GM23338 (cell line): ENCODE results near the gene DTNBP1. TPM values are rescaled to one million over a fixed set of nuclear protein-coding genes. Genes with fewer than 3 reads are reported as not detected.

Experiments used
- ATAC-seq: fragments of 200-7000 bp; cut with Tn5 transposase; 3 replicates; pipeline ENCODE4 v1.9.1; 2020
- DNase-seq: peaks from one replicate; pipeline ENCODE4 v3.0.0-alpha.2; 2015; ENCODE audit warnings: low spot score
- H2AFZ ChIP-seq: fragments of 200-600 bp; sonication (generic); 2 replicates; pipeline ENCODE4 v1.8.0; 2016; ENCODE audit warnings: antibody characterized with exemption, mild to moderate bottlenecking, moderate library complexity
- H3F3A ChIP-seq: fragments of 200-600 bp; sonication (generic); replicated peaks from 2 replicates; pipeline ENCODE4 v1.8.0; 2017; ENCODE audit warnings: antibody characterized with exemption, mixed run types, low read depth
- H3K27ac ChIP-seq: fragments of 200-600 bp; sonication (generic); 2 replicates; pipeline ENCODE4 v1.6.1; 2016; ENCODE audit warnings: low read depth
- H3K27me3 ChIP-seq: fragments of 200-600 bp; sonication (generic); 2 replicates; pipeline ENCODE4 v1.8.0; 2016; ENCODE audit warnings: mild to moderate bottlenecking, mixed run types, moderate library complexity; ENCODE audit not compliant: insufficient read depth
- H3K36me3 ChIP-seq: fragments of 200-600 bp; sonication (generic); 2 replicates; pipeline ENCODE4 v1.8.0; 2016; ENCODE audit warnings: mild to moderate bottlenecking; ENCODE audit not compliant: insufficient read depth
- H3K4me1 ChIP-seq: fragments of 200-600 bp; sonication (generic); 2 replicates; pipeline ENCODE4 v1.8.0; 2016; ENCODE audit warnings: mild to moderate bottlenecking, moderate library complexity; ENCODE audit not compliant: insufficient read depth
- H3K4me2 ChIP-seq: fragments of 200-600 bp; sonication (generic); 2 replicates; pipeline ENCODE4 v1.7.1; 2017; ENCODE audit warnings: mixed run types
- H3K4me3 ChIP-seq: fragments of 200-600 bp; sonication (generic); 2 replicates; pipeline ENCODE4 v1.6.1; 2016; ENCODE audit warnings: mixed run types
- H3K79me2 ChIP-seq: fragments of 200-600 bp; sonication (generic); replicated peaks from 2 replicates; pipeline ENCODE4 v1.8.0; 2017; ENCODE audit warnings: mild to moderate bottlenecking; ENCODE audit not compliant: insufficient read depth
- H3K9me2 ChIP-seq: fragments of 200-600 bp; sonication (generic); 2 replicates; pipeline ENCODE4 v1.8.0; 2017; ENCODE audit not compliant: insufficient read depth
- H4K20me1 ChIP-seq: fragments of 200-600 bp; sonication (generic); replicated peaks from 2 replicates; pipeline ENCODE4 v1.8.0; 2017; ENCODE audit warnings: mild to moderate bottlenecking; ENCODE audit not compliant: insufficient read depth
- H3K27ac Mint-ChIP-seq: 2 replicates; pipeline ENCODE4 v1.8.0; 2020; ENCODE audit warnings: inconsistent platforms, mild to moderate bottlenecking, moderate library complexity, mixed read lengths
- H3K27me3 Mint-ChIP-seq: 3 replicates; pipeline ENCODE4 v1.8.0; 2022; ENCODE audit warnings: low read depth, mild to moderate bottlenecking, moderate library complexity, mixed read lengths, inconsistent platforms; ENCODE audit not compliant: insufficient read depth, poor library complexity
- H3K36me3 Mint-ChIP-seq: 3 replicates; pipeline ENCODE4 v1.8.0; 2021; ENCODE audit warnings: low read depth, mild to moderate bottlenecking, inconsistent platforms, moderate library complexity, mixed read lengths
- H3K4me1 Mint-ChIP-seq: 3 replicates; pipeline ENCODE4 v1.8.0; 2020; ENCODE audit warnings: mild to moderate bottlenecking, inconsistent platforms, mixed read lengths
- H3K4me3 Mint-ChIP-seq: 3 replicates; pipeline ENCODE4 v1.8.0; 2021; ENCODE audit warnings: moderate library complexity, mild to moderate bottlenecking, inconsistent platforms, mixed read lengths
- H3K9me3 Mint-ChIP-seq: 3 replicates; pipeline ENCODE4 v1.8.0; 2020; ENCODE audit warnings: moderate library complexity, mild to moderate bottlenecking, inconsistent platforms, mixed read lengths
- CREB1 ChIP-seq: fragments of 250-450 bp; sonication (Bioruptor Pico); IDR thresholded peaks from 2 replicates; pipeline ENCODE4 v1.5.0; 2020; ENCODE audit warnings: low read depth, mild to moderate bottlenecking, moderate library complexity
- ETS1 ChIP-seq: IDR thresholded peaks from 2 replicates; pipeline ENCODE4 v1.6.1; 2016; ENCODE audit warnings: antibody characterized with exemption
- EZH2 ChIP-seq: fragments of 200-600 bp; sonication (generic); IDR thresholded peaks from one replicate; pipeline ENCODE4 v1.8.0; 2017; ENCODE audit warnings: antibody characterized with exemption, mild to moderate bottlenecking, low read depth; ENCODE audit not compliant: unreplicated experiment
- EZH2phosphoT487 ChIP-seq: fragments of 200-600 bp; sonication (generic); IDR thresholded peaks from one replicate; pipeline ENCODE4 v1.8.1; 2018; ENCODE audit warnings: antibody characterized with exemption; ENCODE audit not compliant: unreplicated experiment
- NANOG ChIP-seq: IDR thresholded peaks from 2 replicates; pipeline ENCODE4 v1.6.1; 2016; ENCODE audit warnings: antibody characterized with exemption, borderline replicate concordance
- ZNF114 ChIP-seq: fragments of 250-450 bp; sonication (Bioruptor Pico); IDR thresholded peaks from 2 replicates; pipeline ENCODE4 v1.5.0; 2020; ENCODE audit warnings: mild to moderate bottlenecking, moderate library complexity
- polyA plus RNA-seq: library from polyadenylated mRNA; unstranded; fragments of >200 nt; fragmentation: Nextera tagmentation; extraction: Ambion mirVana; gene quantifications from 2 replicates; pipeline ENCODE4 v1.2.1, GENCODE V29; 2016
- total RNA-seq: library from RNA; depleted of rRNA; stranded (reverse); fragments of >200 nt; shearing (Covaris generic); gene quantifications from 2 replicates; pipeline ENCODE4 v1.2.3, GENCODE V29; 2014
- TF ChIP-seq, protein P1 (sequence below): fragments of 250-450 bp; sonication (Bioruptor Pico); IDR thresholded peaks from 2 replicates; pipeline ENCODE4 v1.5.0; 2020; ENCODE audit warnings: mild to moderate bottlenecking, moderate library complexity

The DTNBP1 gene
- total and polyA plus RNA-seq, 2 experiments from 2014 or later: 12.1 to 20.1 TPM

GRCh38 chr6:15678514-15678913 lies 15.7 kb upstream of the DTNBP1 start (continued):
- TF ChIP-seq, protein P1, sequence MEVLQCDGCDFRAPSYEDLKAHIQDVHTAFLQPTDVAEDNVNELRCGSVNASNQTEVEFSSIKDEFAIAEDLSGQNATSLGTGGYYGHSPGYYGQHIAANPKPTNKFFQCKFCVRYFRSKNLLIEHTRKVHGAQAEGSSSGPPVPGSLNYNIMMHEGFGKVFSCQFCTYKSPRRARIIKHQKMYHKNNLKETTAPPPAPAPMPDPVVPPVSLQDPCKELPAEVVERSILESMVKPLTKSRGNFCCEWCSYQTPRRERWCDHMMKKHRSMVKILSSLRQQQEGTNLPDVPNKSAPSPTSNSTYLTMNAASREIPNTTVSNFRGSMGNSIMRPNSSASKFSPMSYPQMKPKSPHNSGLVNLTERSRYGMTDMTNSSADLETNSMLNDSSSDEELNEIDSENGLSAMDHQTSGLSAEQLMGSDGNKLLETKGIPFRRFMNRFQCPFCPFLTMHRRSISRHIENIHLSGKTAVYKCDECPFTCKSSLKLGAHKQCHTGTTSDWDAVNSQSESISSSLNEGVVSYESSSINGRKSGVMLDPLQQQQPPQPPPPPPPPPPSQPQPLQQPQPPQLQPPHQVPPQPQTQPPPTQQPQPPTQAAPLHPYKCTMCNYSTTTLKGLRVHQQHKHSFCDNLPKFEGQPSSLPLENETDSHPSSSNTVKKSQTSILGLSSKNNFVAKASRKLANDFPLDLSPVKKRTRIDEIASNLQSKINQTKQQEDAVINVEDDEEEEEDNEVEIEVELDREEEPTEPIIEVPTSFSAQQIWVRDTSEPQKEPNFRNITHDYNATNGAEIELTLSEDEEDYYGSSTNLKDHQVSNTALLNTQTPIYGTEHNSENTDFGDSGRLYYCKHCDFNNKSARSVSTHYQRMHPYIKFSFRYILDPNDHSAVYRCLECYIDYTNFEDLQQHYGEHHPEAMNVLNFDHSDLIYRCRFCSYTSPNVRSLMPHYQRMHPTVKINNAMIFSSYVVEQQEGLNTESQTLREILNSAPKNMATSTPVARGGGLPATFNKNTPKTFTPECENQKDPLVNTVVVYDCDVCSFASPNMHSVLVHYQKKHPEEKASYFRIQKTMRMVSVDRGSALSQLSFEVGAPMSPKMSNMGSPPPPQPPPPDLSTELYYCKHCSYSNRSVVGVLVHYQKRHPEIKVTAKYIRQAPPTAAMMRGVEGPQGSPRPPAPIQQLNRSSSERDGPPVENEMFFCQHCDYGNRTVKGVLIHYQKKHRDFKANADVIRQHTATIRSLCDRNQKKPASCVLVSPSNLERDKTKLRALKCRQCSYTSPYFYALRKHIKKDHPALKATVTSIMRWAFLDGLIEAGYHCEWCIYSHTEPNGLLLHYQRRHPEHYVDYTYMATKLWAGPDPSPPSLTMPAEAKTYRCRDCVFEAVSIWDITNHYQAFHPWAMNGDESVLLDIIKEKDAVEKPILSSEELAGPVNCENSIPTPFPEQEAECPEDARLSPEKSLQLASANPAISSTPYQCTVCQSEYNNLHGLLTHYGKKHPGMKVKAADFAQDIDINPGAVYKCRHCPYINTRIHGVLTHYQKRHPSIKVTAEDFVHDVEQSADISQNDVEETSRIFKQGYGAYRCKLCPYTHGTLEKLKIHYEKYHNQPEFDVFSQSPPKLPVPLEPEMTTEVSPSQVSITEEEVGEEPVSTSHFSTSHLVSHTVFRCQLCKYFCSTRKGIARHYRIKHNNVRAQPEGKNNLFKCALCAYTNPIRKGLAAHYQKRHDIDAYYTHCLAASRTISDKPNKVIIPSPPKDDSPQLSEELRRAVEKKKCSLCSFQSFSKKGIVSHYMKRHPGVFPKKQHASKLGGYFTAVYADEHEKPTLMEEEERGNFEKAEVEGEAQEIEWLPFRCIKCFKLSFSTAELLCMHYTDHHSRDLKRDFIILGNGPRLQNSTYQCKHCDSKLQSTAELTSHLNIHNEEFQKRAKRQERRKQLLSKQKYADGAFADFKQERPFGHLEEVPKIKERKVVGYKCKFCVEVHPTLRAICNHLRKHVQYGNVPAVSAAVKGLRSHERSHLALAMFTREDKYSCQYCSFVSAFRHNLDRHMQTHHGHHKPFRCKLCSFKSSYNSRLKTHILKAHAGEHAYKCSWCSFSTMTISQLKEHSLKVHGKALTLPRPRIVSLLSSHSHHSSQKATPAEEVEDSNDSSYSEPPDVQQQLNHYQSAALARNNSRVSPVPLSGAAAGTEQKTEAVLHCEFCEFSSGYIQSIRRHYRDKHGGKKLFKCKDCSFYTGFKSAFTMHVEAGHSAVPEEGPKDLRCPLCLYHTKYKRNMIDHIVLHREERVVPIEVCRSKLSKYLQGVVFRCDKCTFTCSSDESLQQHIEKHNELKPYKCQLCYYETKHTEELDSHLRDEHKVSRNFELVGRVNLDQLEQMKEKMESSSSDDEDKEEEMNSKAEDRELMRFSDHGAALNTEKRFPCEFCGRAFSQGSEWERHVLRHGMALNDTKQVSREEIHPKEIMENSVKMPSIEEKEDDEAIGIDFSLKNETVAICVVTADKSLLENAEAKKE: no peak
- TF ChIP-seq ETS1 (no peak), NANOG (no peak), EZH2 (no peak)

GRCh38 chr6:15677822-15678221 lies 15.0 kb upstream of the DTNBP1 start:
- no peak overlapping the region for H2AFZ ChIP-seq
- Mint-ChIP-seq H3K27me3 (peaks cover 1% of the 10 kb centered on the region), H3K4me1 (peaks cover 14% of the 10 kb centered on the region), H3K9me3 (peaks cover under 1% of the 10 kb centered on the region; the same call in 1 of the 3 replicates), H3K36me3 (no peaks in the 10 kb centered on the region), H3K4me3 (no peak overlapping the region), H3K27ac (no peak overlapping the region)
- H3K27me3 ChIP-seq: no peaks in the 10 kb centered on the region
- no peak for ATAC-seq
- no peak overlapping the region for H3K27ac ChIP-seq
- no peak for TF ChIP-seq EZH2phosphoT487
- no peak for TF ChIP-seq ZNF114 (CRISPR knock-in tag)
- no peak for TF ChIP-seq CREB1 (CRISPR knock-in tag)
- H4K20me1 ChIP-seq: no peaks in the 10 kb centered on the region
- no peak overlapping the region for H3K4me2 ChIP-seq
- DNase-seq: no peak
- no peaks in the 10 kb centered on the region for H3F3A ChIP-seq
- H3K36me3 ChIP-seq: no peaks in the 10 kb centered on the region
- H3K4me3 ChIP-seq: no peak overlapping the region
- H3K79me2 ChIP-seq: no peaks in the 10 kb centered on the region
- peaks cover 12% of the 10 kb centered on the region for H3K4me1 ChIP-seq
- H3K9me2 ChIP-seq: no peaks in the 10 kb centered on the region
